Measurements from ENCODE around the gene RHOB.

GRCh38 chr2:20491739-20492531, 45.1 kb downstream of the RHOB start:
- no peak for TF ChIP-seq CTCF (IDR thresholded peaks at IDR 0.05)
- TF ChIP-seq POLR2AphosphoS5 (IDR thresholded peaks at IDR 0.05; ENCODE audit: low read depth, low read length): no peak
- TF ChIP-seq SIN3A (IDR thresholded peaks at IDR 0.05; ENCODE audit: borderline replicate concordance, insufficient read depth, low read depth, low read length): no peak

Measured in Panc1 (cell line).